A673 (cell line): ENCODE data around the gene SLC16A6.
"Not testable (repeated sequence)": the region's sequence is repeated elsewhere in the genome, so short reads cannot be mapped to it uniquely, and the experiment has no call there.

Source experiments
- EZH2 ChIP-seq: fragments of 200-600 bp; sonication (generic); IDR thresholded peaks from 2 replicates; pipeline ENCODE4 v1.6.1; 2017; ENCODE audit warnings: borderline replicate concordance, low read depth, mild to moderate bottlenecking, mixed read lengths, antibody characterized with exemption, low read length; ENCODE audit not compliant: poor library complexity, severe bottlenecking
- TF ChIP-seq, protein P1 (sequence below): fragments of 300-800, 200-600 bp; sonication (generic); conservative IDR thresholded peaks from 2 replicates; pipeline ENCODE4 v1.5.1; 2017; ENCODE audit warnings: low read depth, mild to moderate bottlenecking, antibody characterized with exemption, low read length, moderate library complexity, mixed read lengths

DNA sequence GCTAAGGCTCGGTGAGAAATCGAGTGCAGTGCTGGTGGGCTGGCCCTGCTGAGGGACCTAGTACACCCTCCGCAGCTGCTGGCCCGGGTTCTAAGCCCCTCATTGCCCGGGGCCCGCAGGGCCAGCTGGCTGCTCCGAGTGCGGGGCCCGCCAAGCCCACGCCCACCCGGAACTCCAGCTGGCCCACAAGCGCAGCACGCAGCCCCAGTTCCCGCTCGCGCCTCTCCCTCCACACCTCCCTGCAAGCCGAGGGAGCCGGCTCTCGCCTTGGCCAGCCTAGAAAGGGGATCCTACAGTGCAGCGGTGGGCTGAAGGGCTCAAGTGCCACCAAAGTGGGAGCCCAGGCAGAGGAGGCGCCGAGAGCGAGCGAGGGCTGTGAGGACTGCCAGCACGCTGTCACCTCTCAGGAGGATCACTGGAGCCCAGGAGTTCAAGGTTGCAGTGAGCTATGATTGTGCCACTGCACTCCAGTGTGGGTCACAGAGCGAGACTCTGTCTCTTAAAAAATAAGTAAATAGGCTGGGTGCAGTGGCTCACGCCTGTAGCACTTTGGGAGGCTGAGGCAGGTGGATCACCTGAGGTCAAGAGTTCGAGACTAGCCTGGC lies 18.2 kb upstream of the SLC16A6 start:
- TF ChIP-seq, protein P1, sequence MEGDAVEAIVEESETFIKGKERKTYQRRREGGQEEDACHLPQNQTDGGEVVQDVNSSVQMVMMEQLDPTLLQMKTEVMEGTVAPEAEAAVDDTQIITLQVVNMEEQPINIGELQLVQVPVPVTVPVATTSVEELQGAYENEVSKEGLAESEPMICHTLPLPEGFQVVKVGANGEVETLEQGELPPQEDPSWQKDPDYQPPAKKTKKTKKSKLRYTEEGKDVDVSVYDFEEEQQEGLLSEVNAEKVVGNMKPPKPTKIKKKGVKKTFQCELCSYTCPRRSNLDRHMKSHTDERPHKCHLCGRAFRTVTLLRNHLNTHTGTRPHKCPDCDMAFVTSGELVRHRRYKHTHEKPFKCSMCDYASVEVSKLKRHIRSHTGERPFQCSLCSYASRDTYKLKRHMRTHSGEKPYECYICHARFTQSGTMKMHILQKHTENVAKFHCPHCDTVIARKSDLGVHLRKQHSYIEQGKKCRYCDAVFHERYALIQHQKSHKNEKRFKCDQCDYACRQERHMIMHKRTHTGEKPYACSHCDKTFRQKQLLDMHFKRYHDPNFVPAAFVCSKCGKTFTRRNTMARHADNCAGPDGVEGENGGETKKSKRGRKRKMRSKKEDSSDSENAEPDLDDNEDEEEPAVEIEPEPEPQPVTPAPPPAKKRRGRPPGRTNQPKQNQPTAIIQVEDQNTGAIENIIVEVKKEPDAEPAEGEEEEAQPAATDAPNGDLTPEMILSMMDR, result not testable (repeated sequence)
- TF ChIP-seq EZH2, result not testable (repeated sequence)
